WTC11 (cell line): Measurements from ENCODE around the gene MIER1.

Experiments
- ATF1 ChIP-seq: sonication (generic); formaldehyde crosslinking; IDR thresholded peaks from 2 replicates; pipeline ENCODE4 v1.8.1; 2023; ENCODE audit warnings: mild to moderate bottlenecking, moderate library complexity, missing genetic modification reagents
- CREM ChIP-seq: sonication (generic); formaldehyde crosslinking; IDR thresholded peaks from 2 replicates; pipeline ENCODE4 v1.8.1; 2022; ENCODE audit warnings: mild to moderate bottlenecking, missing genetic modification reagents, moderate library complexity
- CTCF ChIP-seq: fragments of 200-600 bp; IDR thresholded peaks from 2 replicates; pipeline ENCODE4 v1.8.0; 2022; ENCODE audit warnings: antibody characterized with exemption
- ELF4 ChIP-seq: sonication (generic); formaldehyde crosslinking; IDR thresholded peaks from 2 replicates; pipeline ENCODE4 v1.8.1; 2022; ENCODE audit warnings: low read depth, mild to moderate bottlenecking, moderate library complexity, missing genetic modification reagents
- FOXJ3 ChIP-seq: sonication (generic); formaldehyde crosslinking; IDR thresholded peaks from 2 replicates; pipeline ENCODE4 v1.9.0; 2021; ENCODE audit warnings: missing genetic modification reagents, mild to moderate bottlenecking, borderline replicate concordance
- MAX ChIP-seq: sonication (generic); formaldehyde crosslinking; IDR thresholded peaks from 2 replicates; pipeline ENCODE4 v1.8.0; 2022; ENCODE audit warnings: mild to moderate bottlenecking, missing genetic modification reagents
- NR2C2 ChIP-seq: sonication (generic); formaldehyde crosslinking; IDR thresholded peaks from 2 replicates; pipeline ENCODE4 v1.8.0; 2022; ENCODE audit warnings: mild to moderate bottlenecking, missing genetic modification reagents
- PRDM15 ChIP-seq: sonication (generic); formaldehyde crosslinking; IDR thresholded peaks from 2 replicates; pipeline ENCODE4 v1.8.0; 2022; ENCODE audit warnings: missing genetic modification reagents

- no peak for TF ChIP-seq CTCF
- TF ChIP-seq MAX (CRISPR knock-in tag), result no peak
- TF ChIP-seq NR2C2 (CRISPR knock-in tag), result no peak
- no peak for TF ChIP-seq CREM (CRISPR knock-in tag)
- no peak for TF ChIP-seq ATF1
- no peak for TF ChIP-seq PRDM15 (CRISPR knock-in tag)
- TF ChIP-seq FOXJ3 (CRISPR knock-in tag), result no peak
- TF ChIP-seq ELF4, result no peak
Observed at GRCh38 chr1:66982561-66983260, 57.9 kb downstream of the MIER1 start.
